ENCODE measurements around the gene TXLNB.

TXLNB gene

GRCh38 chr6:139278190-139278589 is 13.6 kb downstream of the TXLNB start:
- no peak overlapping the region for H3K4me3 ChIP-seq (ENCODE audit: low read length)
- no peak for TF ChIP-seq CTCF (IDR thresholded peaks at IDR 0.05; ENCODE audit: insufficient read depth, low read depth, low read length, missing control alignments)
- DNase-seq (ENCODE audit: low read depth) = no peak

DNA sequence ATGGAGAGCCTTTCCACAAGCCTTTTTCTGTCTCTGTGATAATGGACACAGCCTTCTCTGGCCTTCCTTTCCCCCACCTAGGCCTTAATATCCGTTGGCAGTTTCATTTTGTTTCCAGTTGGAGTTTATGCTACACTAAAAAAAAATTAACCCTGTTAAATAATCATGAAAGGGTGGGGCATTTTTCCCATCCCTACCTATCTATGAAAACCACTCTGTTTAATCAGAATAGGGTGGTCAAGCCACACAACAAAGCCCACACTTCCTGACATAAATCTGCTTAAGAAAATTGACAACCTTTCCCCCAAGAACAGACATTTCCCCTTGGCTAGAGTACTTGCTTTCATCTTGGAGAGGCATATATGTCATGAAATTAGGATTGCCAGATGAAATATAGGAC is 14.2 kb downstream of the TXLNB start:
- DNase-seq (ENCODE audit: low read depth) = no peak
- H3K4me3 ChIP-seq (ENCODE audit: low read length) = no peak overlapping the region
- no peak for TF ChIP-seq CTCF (IDR thresholded peaks at IDR 0.05; ENCODE audit: insufficient read depth, low read depth, low read length, missing control alignments)

DNA sequence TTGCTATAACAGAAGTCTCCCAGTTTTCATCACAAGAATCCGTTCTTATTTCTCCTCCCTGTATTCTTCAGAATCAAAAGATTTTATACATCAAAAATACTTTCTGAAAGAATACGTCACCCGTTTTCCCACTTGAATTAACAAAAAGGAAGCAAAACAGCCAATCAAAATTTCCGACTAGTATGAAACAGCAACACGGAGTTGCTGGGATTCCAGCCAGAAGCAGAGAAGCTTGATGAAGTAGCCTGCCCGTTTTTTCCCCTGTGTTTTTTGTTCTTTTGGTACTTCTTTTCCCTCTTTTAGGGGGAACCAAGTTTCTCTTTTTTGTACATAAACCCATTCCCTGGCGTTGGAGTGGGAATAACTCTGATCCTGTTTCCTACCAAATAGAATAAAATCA is 14.6 kb downstream of the TXLNB start:
- no peak for TF ChIP-seq CTCF (IDR thresholded peaks at IDR 0.05; ENCODE audit: insufficient read depth, low read depth, low read length, missing control alignments)
- DNase-seq (ENCODE audit: low read depth) = no peak
- H3K4me3 ChIP-seq (ENCODE audit: low read length) = no peak overlapping the region

DNA sequence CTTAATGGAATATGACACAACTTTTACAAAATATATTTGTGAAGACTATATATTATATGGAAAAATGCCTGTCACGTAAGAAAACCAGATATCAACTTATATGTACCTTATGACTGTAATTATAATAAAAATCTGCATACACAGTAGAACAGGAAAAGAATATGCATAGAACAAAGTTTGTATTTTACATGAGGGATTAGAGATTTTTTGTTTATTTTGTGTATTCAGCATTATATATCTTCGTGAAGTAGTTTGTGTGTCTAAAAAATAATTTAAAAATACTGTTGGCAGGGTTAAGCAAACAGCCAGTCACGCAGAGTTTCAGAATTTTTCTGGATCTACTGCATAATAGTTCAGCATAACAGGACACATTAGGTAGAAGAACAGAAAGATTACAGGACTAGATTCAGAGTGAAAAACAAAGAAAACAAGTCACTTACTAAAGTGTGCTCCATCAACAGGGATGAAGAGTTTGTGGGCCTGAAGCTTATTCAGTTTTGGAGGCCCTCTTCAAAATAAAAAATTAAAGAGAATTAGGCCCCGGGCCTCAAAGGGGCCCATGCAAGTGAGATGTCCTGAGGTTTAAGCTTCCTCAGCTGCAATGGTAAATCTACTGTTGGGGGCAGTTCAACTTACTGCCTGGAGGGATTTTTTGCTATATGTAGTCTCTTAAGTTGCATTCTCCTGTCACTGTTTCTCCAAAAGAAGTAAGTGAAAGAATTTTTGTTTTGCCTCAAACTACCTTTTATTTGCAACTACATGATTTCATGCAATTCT is 16.3 kb downstream of the TXLNB start:
- H3K4me3 ChIP-seq (ENCODE audit: low read length) = no peak overlapping the region
- no peak for TF ChIP-seq CTCF (IDR thresholded peaks at IDR 0.05; ENCODE audit: insufficient read depth, low read depth, low read length, missing control alignments)
- DNase-seq (ENCODE audit: low read depth) = no peak

DNA sequence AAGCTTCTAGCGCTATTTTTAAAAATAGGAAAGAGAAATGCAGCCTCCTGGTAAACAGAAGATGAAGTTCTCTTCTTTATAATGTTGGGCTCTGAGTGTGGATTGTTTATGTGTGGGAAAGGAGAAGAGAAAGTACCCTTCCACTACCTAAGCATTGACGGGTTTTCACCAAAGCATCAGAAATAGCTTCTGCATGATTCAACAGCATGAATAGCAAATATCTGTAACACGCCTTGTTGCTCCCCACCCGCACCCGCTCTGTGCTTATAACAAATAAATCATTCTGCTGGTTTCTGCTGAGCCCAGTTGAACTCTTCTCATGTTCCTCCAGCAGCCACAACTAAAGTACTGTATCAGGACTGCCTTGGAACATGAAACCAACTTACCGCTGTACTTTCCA is 20.7 kb downstream of the TXLNB start:
- DNase-seq (ENCODE audit: low read depth) = peak; percentile 65
- H3K4me3 ChIP-seq (ENCODE audit: low read length) = no peak overlapping the region
- no peak for TF ChIP-seq CTCF (IDR thresholded peaks at IDR 0.05; ENCODE audit: insufficient read depth, low read depth, low read length, missing control alignments)

- no peak overlapping the region for H3K4me3 ChIP-seq (ENCODE audit: low read length)
- DNase-seq (ENCODE audit: low read depth) = no peak
- no peak for TF ChIP-seq CTCF (IDR thresholded peaks at IDR 0.05; ENCODE audit: insufficient read depth, low read depth, low read length, missing control alignments)
Observed at GRCh38 chr6:139270249-139270648, 21.5 kb downstream of the TXLNB start.

Data from epithelial cell of esophagus (primary cell).